Tibial artery (tissue), 4 donors: Measurements from ENCODE around the gene TNFSF13.

Experiments
- DNase-seq, 2 donors: peaks; one replicate each; pipeline ENCODE4 v3.0.0-alpha.2; 2019
- H3K27ac ChIP-seq, 2 donors: fragments of 200-600 bp; sonication (generic) in 1 of 2; 1 replicate in 1 of 2; 2 replicates in 1 of 2; pipeline ENCODE4 v1.5.1; 2018 to 2019; ENCODE audit warnings: mild to moderate bottlenecking in 1 of 2
- H3K27me3 ChIP-seq, 2 donors: fragments of 200-600 bp; sonication (generic) in 1 of 2; one replicate each; pipeline versions ENCODE4 v1.5.1 to v1.6.0; 2016 to 2019
- H3K36me3 ChIP-seq, 3 donors: fragments of 200-600 bp; sonication (generic) in 2 of 3; one replicate each; pipeline ENCODE4 v1.5.1; 2016 to 2019; ENCODE audit warnings: mild to moderate bottlenecking in 2 of 3
- H3K4me1 ChIP-seq, 4 donors: fragments of 200-600 bp; sonication (generic) in 2 of 4; 1 replicate in 3 of 4; 2 replicates in 1 of 4; pipeline ENCODE4 v1.5.1; 2016 to 2019
- H3K4me3 ChIP-seq, 2 donors: fragments of 200-600 bp; sonication (generic) in 1 of 2; 1 replicate in 1 of 2; 2 replicates in 1 of 2; pipeline ENCODE4 v1.5.1; 2018 to 2019; ENCODE audit warnings: mild to moderate bottlenecking in 2 of 2
- H3K9me3 ChIP-seq, 3 donors: fragments of 200-600 bp; sonication (generic) in 1 of 3; one replicate each; pipeline ENCODE4 v1.5.1; 2016 to 2019
- CTCF ChIP-seq, 2 experiments: fragments of 200-600 bp in 1 of 2; fragments of 450-650 bp in 1 of 2; IDR thresholded peaks; one replicate each; pipeline ENCODE4 v1.5.1; 2017 to 2019; ENCODE audit warnings: antibody characterized with exemption in 2 of 2, mild to moderate bottlenecking in 1 of 2, moderate library complexity in 1 of 2
- intact Hi-C: fragments of 100-400 bp; cut with DNase I; formaldehyde crosslinking; loops from one replicate; pipeline ENCODE4 v1.15.0; 2023; ENCODE audit warnings: low total_unique reads

Gene TNFSF13

GRCh38 chr17:7580604-7581575, 22.3 kb downstream of the TNFSF13 start:
- no peak for DNase-seq
- intact Hi-C loops, result no loop called here
- Histone ChIP-seq H3K27ac (peak overlapping the region; percentile 85 to 92), H3K9me3 (no peaks in the 10 kb centered on the region), H3K27me3 (no peaks in the 10 kb centered on the region), H3K4me3 (peak overlapping the region; percentile 25 to 44), H3K36me3 (peaks cover 30 to 37% (median 34%) of the 10 kb centered on the region in 3 donors), H3K4me1 (peaks cover 10 to 57% (median 51%) of the 10 kb centered on the region in 4 donors)
- no peak for TF ChIP-seq CTCF (IDR thresholded peaks at IDR 0.05)

DNA sequence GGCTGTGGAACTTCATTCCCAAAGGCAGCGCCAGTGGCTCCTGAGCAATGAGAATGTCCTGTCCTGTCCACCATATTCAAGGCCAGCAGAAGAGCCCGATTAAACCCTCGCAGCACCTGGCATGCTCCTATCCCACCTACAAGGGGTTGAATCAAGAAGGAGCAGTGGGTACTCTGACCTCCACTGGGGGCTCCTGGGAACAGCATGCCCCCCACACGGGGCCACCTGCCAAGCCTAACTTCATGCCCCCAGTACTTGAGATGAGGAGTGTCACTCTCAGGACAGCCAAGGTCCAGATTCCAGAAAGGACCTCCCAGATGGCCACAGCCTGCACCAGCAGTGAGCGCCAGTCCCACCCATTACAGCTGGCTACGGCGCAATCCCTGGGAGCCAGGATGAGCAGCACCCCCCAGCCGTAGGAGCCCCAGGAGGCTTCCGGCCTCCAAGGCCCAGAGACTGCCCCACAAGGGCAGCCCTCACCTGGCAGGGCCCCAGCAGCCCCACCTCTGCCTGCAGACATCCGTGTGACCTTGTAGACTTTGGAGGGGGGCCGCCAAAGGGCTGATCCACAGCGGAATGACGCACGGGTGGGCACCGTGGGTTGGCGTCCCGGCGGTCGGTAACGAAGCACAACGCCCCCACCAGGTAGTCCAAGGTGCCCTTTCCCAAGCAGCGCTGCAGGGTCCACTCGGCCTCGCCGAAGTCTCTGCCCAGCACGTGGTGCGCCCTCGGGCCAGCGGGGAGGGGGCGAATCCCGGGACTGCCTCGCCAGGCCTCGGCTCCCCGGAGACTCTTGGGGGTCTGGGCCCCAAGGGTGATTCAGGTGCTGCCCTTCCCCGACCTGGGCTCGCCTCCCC, 24.1 kb downstream of the TNFSF13 start:
- Histone ChIP-seq H3K27me3 (no peaks in the 10 kb centered on the region), H3K27ac (peak overlapping the region; percentile 85 to 92), H3K4me3 (peak overlapping the region; percentile 58 to 62), H3K9me3 (no peaks in the 10 kb centered on the region), H3K36me3 (peaks cover 12 to 30% (median 20%) of the 10 kb centered on the region in 3 donors), H3K4me1 (peaks cover 10 to 57% (median 50%) of the 10 kb centered on the region in 4 donors)
- peak in 1 of 2 donors; percentile 76 for DNase-seq
- intact Hi-C loops, result no loop called here
- TF ChIP-seq CTCF (IDR thresholded peaks at IDR 0.05), result no peak

DNA sequence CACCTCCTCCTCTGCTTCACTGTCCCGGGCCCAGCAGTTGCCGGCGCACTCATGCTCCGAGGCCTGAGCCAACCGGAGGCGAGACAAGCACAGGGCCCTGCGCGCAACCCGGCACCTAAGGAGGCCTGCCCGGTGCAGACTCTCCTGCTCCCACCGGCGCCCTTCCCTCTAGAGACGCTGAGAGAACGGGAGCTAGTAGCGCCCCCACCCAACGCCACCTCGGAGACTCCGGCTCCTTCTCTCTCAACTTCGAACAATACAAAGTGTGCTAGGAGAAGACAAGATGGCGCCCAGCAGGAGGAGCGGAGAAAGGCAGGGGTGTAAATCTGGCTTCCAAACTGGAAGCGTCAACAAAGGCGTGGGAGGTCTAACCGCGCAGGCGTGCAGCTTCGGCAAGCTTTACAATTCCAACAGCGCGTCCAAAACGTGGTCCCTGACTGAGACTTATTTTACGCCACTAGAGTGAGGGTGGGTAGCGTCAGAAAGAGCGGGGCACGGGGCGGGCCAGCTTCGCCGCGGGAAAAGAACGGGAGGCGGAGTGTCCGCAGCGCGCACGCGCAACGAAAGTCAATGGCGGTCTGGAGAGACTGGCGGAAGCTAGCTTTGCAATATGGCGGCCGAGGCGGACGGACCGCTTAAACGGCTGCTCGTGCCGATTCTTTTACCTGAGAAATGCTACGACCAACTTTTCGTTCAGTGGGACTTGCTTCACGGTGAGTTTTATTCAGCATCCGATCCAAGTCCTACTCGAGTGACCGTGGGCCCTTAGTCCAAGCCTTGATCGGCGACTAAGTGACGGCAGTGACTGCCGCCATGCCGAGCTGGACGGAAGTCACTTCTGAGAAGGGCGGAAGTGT, 24.9 kb downstream of the TNFSF13 start, which contains the start of gene MPDU1:
Gene MPDU1, plus strand, starts transcription at position 600 of the 857 bp plus-strand sequence. Its CDS starts 11 bp downstream, at position 611.
- intact Hi-C loops, result no loop called here
- H3K27me3 ChIP-seq, result no peaks in the 10 kb centered on the region
- peak within 1 kb of the TSS; percentile 58 to 62 for H3K4me3 ChIP-seq
- H3K9me3 ChIP-seq, result no peaks in the 10 kb centered on the region
- peaks cover 10 to 63% (median 53%) of the 10 kb centered on the region in 4 donors for H3K4me1 ChIP-seq
- peak in 1 of 2 experiments; percentile 16 for TF ChIP-seq CTCF (IDR thresholded peaks at IDR 0.05)
- peak; percentile 93 to 99 for DNase-seq
- peak within 1 kb of the TSS; percentile 85 to 92 for H3K27ac ChIP-seq
- H3K36me3 ChIP-seq, result peaks cover 4 to 24% (median 11%) of the 10 kb centered on the region in 3 donors

GRCh38 chr17:7586673-7587419, 28.3 kb downstream of the TNFSF13 start:
- H3K4me3 ChIP-seq, result no peak overlapping the region
- no peaks in the 10 kb centered on the region for H3K9me3 ChIP-seq
- H3K27ac ChIP-seq, result no peak overlapping the region
- no peaks in the 10 kb centered on the region for H3K27me3 ChIP-seq
- H3K36me3 ChIP-seq, result peaks cover 8 to 30% (median 11%) of the 10 kb centered on the region in 3 donors
- peaks cover 10 to 50% (median 39%) of the 10 kb centered on the region in 4 donors for H3K4me1 ChIP-seq
- intact Hi-C loops, result no loop called here
- no peak for DNase-seq
- no peak for TF ChIP-seq CTCF (IDR thresholded peaks at IDR 0.05)
